SU-DHL-6 (cell line): ENCODE measurements around the gene RSPH3.
"Not testable (repeated sequence)": the region's sequence is repeated elsewhere in the genome, so short reads cannot be mapped to it uniquely, and the experiment has no call there.

Experiments
- H2AFZ ChIP-seq: fragments of 200-600 bp; sonication (generic); 2 replicates; pipeline ENCODE4 v1.6.1; 2014; ENCODE audit warnings: low read depth, mild to moderate bottlenecking, moderate library complexity, mixed read lengths, antibody characterized with exemption, low read length; ENCODE audit not compliant: severe bottlenecking
- H3F3A ChIP-seq: fragments of 200-600 bp; shearing (Covaris generic); 2 replicates; pipeline ENCODE4 v1.6.0; 2016; ENCODE audit warnings: antibody characterized with exemption, mild to moderate bottlenecking; ENCODE audit not compliant: insufficient read depth
- H3K27ac ChIP-seq: fragments of 200-600 bp; sonication (generic); 2 replicates; pipeline ENCODE4 v1.5.1; 2016; ENCODE audit warnings: low read depth, mild to moderate bottlenecking, low read length, moderate library complexity, mixed read lengths
- H3K27me3 ChIP-seq: fragments of 200-600 bp; sonication (generic), shearing (Covaris generic); 2 replicates; pipeline ENCODE4 v1.6.0; 2014; ENCODE audit warnings: mild to moderate bottlenecking, low read length
- H3K36me3 ChIP-seq: fragments of 200-600 bp; sonication (generic); 2 replicates; pipeline ENCODE4 v1.6.1; 2014; ENCODE audit warnings: mild to moderate bottlenecking, low read length, mixed read lengths
- H3K4me2 ChIP-seq: fragments of 300-600, 200-600 bp; shearing (Covaris generic), sonication (generic); 2 replicates; pipeline ENCODE4 v1.6.0; 2014; ENCODE audit warnings: low read length, low read depth, mild to moderate bottlenecking; ENCODE audit not compliant: poor library complexity, severe bottlenecking
- H3K4me3 ChIP-seq: fragments of 200-600 bp; sonication (generic); 2 replicates; pipeline ENCODE4 v1.5.1; 2014; ENCODE audit warnings: antibody characterized with exemption, low read length, mild to moderate bottlenecking, mixed read lengths; ENCODE audit not compliant: insufficient read depth, poor library complexity, severe bottlenecking
- H3K79me2 ChIP-seq: fragments of 200-600 bp; sonication (generic); 2 replicates; pipeline ENCODE4 v1.6.1; 2014; ENCODE audit warnings: mild to moderate bottlenecking, low read length, moderate library complexity; ENCODE audit not compliant: insufficient read depth
- H3K9ac ChIP-seq: fragments of 200-600 bp; sonication (generic); 2 replicates; pipeline ENCODE4 v1.7.0; 2014; ENCODE audit warnings: mild to moderate bottlenecking, low read length
- H3K9me2 ChIP-seq: fragments of 200-600 bp; sonication (generic); replicated peaks from 2 replicates; pipeline ENCODE4 v1.6.1; 2014; ENCODE audit warnings: low read length; ENCODE audit not compliant: insufficient read depth
- H3K9me3 ChIP-seq: fragments of 200-600 bp; sonication (generic); 2 replicates; pipeline ENCODE4 v1.6.1; 2014; ENCODE audit warnings: low read length, mixed read lengths; ENCODE audit not compliant: insufficient read depth
- H4K20me1 ChIP-seq: fragments of 200-600 bp; sonication (generic); 2 replicates; pipeline ENCODE4 v1.6.1; 2014; ENCODE audit warnings: low read depth, mild to moderate bottlenecking, antibody characterized with exemption, low read length, moderate library complexity, mixed read lengths
- CTCF ChIP-seq: fragments of 200-600 bp; sonication (generic); IDR thresholded peaks from one replicate; pipeline ENCODE4 v1.5.1; 2017; ENCODE audit warnings: antibody characterized with exemption, mild to moderate bottlenecking, low read length, moderate library complexity; ENCODE audit not compliant: insufficient read depth, poor library complexity, severe bottlenecking
- EZH2phosphoT487 ChIP-seq: fragments of 200-600 bp; sonication (generic), shearing (Covaris generic); conservative IDR thresholded peaks from 2 replicates; pipeline ENCODE4 v1.6.1; 2018; ENCODE audit warnings: mild to moderate bottlenecking, antibody characterized with exemption, low read length, moderate library complexity, mixed read lengths

Gene RSPH3

DNA sequence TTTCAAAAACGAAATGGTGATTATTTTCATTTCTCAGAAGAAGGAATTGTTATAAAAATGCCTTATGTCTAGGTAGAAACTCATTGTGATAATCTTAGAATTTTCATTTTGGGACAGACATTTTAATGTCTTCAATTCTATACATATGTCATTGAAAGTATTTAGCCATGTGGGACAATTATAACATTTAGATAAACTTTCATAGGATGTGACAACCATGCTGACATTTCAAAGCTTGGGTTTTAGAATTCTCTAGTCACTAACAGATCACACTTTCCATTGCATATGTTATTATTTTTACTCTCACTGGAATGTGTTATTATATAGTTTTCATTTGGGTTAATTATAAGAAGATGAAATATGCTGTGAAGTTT lies 39.9 kb upstream of the RSPH3 start:
- H2AFZ ChIP-seq = no peak overlapping the region
- peak overlapping the region; percentile 93 for H3K4me2 ChIP-seq
- H3K9ac ChIP-seq = 0 out of 2 replicates have a peak overlapping the region, but pooled peaks have one; percentile 2
- peaks cover 67% of the 10 kb centered on the region for H3K36me3 ChIP-seq
- TF ChIP-seq EZH2phosphoT487 = no peak
- no peak for TF ChIP-seq CTCF
- H3K9me2 ChIP-seq = no peaks in the 10 kb centered on the region
- H3K79me2 ChIP-seq = peaks cover 22% of the 10 kb centered on the region
- H3K27me3 ChIP-seq = no peaks in the 10 kb centered on the region
- H3K4me3 ChIP-seq = peak overlapping the region; percentile 4
- H3K9me3 ChIP-seq = no peaks in the 10 kb centered on the region
- no peaks in the 10 kb centered on the region for H4K20me1 ChIP-seq
- peak overlapping the region; percentile 79 for H3K27ac ChIP-seq
- peaks cover 45% of the 10 kb centered on the region for H3F3A ChIP-seq

GRCh38 chr6:159038914-159039884 lies 39.2 kb upstream of the RSPH3 start:
- peak overlapping the region; percentile 79 for H3K27ac ChIP-seq
- H3F3A ChIP-seq = peaks cover 48% of the 10 kb centered on the region
- H3K9me2 ChIP-seq = no peaks in the 10 kb centered on the region

GRCh38 chr6:159038318-159038717 lies 38.3 kb upstream of the RSPH3 start:
- H3K79me2 ChIP-seq = not testable (repeated sequence)
- peak overlapping the region; percentile 79 for H3K27ac ChIP-seq

More at GRCh38 chr6:159038914-159039884, 39.2 kb upstream of the RSPH3 start:
- no peak for TF ChIP-seq CTCF
- no peak for TF ChIP-seq EZH2phosphoT487
- H3K79me2 ChIP-seq = peaks cover 16% of the 10 kb centered on the region
- peaks cover 69% of the 10 kb centered on the region for H3K36me3 ChIP-seq
- H3K9me3 ChIP-seq = no peaks in the 10 kb centered on the region
- peak overlapping the region; percentile 93 for H3K4me2 ChIP-seq
- peak overlapping the region; percentile 35 for H3K9ac ChIP-seq
- no peak overlapping the region for H2AFZ ChIP-seq
- peak overlapping the region; percentile 18 for H3K4me3 ChIP-seq
- no peaks in the 10 kb centered on the region; the same call in 1 of the 2 replicates for H4K20me1 ChIP-seq
- H3K27me3 ChIP-seq = no peaks in the 10 kb centered on the region

GRCh38 chr6:159037756-159038290 lies 37.8 kb upstream of the RSPH3 start:
- no peaks in the 10 kb centered on the region; the same call in 1 of the 2 replicates for H4K20me1 ChIP-seq
- H3K4me2 ChIP-seq = no peak overlapping the region
- peaks cover 2% of the 10 kb centered on the region; the same call in 1 of the 2 replicates for H3K79me2 ChIP-seq
- H3K36me3 ChIP-seq = peaks cover 57% of the 10 kb centered on the region
- no peaks in the 10 kb centered on the region for H3K9me3 ChIP-seq
- no peak overlapping the region for H2AFZ ChIP-seq
- H3F3A ChIP-seq = peaks cover 46% of the 10 kb centered on the region
- no peak overlapping the region for H3K27ac ChIP-seq
- TF ChIP-seq CTCF (no peak), EZH2phosphoT487 (no peak)
- no peak overlapping the region for H3K9ac ChIP-seq
- no peaks in the 10 kb centered on the region for H3K27me3 ChIP-seq
- H3K4me3 ChIP-seq = no peak overlapping the region
- no peaks in the 10 kb centered on the region for H3K9me2 ChIP-seq

More at GRCh38 chr6:159038318-159038717, 38.3 kb upstream of the RSPH3 start:
- not testable (repeated sequence) for H3K9me2 ChIP-seq, H2AFZ ChIP-seq, H4K20me1 ChIP-seq, H3K9ac ChIP-seq, H3K27me3 ChIP-seq, H3K9me3 ChIP-seq, H3K4me3 ChIP-seq
- Histone ChIP-seq H3K36me3 (peaks cover 62% of the 10 kb centered on the region), H3K4me2 (peak overlapping the region; percentile 93), H3F3A (peaks cover 46% of the 10 kb centered on the region)
